ENCODE data around the gene ITGB4.
"Not testable (repeated sequence)": the region's sequence is repeated elsewhere in the genome, so short reads cannot be mapped to it uniquely, and the experiment has no call there.

Gene ITGB4

GRCh38 chr17:75773808-75774470 lies 52.7 kb downstream of the ITGB4 start:
- no peak for DNase-seq

DNA sequence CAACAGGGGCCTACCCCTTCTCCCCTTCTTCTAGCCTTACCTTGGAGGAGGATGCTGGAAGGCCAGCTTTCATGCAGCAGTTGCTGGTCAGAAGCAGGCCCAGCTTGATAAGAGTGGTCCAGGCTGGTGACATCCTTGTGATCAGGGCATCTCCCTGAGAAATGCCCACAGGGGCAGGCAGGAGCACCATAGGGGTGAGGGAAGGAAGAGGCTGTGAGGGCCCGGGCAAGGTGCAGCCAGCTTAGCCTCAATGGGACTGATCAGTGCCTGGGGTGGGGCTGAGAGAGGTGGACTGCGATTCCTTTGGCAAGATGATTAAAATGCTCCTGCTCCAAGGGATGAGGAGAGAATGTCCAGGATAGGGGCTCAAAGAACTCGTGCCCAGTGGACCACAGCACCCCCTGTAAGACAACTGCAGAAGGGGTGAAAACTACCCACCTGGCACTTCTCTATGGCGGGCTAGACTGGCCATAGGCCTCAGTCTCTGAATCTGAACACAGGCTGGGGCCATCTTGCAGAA lies 53.3 kb downstream of the ITGB4 start:
- DNase-seq, result no peak

GRCh38 chr17:75774991-75775668 lies 53.9 kb downstream of the ITGB4 start:
- peak in 1 of 2 donors; percentile 33 for DNase-seq

DNA sequence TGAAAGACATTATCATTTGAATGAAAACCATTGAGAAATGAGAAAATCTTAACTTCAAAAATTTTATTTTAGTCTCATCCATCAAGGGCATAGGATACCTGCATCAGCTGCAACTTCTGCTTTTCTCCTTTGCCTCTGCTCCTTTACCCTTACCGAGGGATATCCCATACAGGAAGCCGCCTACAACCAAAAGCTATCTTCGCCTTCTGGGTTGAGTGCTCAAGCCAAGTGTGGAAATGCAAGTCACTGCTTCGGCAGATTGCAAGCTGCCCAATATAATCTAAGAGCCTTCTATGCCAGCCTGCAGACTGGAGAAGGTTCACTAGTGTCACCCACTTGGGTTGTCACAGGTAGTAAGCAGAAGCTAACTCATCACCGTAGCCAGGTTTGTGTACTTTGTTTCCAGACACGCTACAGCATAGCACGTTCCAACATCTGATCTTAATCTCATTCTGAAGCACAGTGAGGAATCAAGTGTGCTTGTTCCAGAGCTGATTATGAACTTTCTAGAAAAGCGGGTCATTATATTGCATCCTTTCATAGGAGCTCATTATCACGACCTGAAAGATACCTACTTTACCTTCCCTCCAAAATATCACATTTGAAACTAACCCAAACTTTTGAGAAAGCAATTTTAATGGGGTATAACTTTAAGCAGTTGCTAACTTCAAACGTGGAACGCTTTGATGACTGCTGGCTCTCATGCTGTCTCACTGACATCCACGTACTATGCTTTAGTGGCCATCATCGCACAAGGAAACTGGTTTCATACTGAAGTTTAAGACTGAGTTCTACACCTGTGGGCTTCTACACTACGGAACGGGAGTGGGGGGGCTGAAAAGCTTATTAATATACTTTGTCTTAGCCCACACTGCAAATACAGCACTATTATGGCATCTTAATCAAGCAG lies 55.4 kb downstream of the ITGB4 start:
- peak; percentile 68 to 78 for DNase-seq

- no peak for DNase-seq
Measured at GRCh38 chr17:75777296-75777922, 56.1 kb downstream of the ITGB4 start.

- DNase-seq, result not testable (repeated sequence)
Measured at GRCh38 chr17:75778066-75778860, 57.0 kb downstream of the ITGB4 start.

GRCh38 chr17:75778861-75779249 lies 57.6 kb downstream of the ITGB4 start:
- DNase-seq, result peak in 1 of 2 donors; percentile 51

DNA sequence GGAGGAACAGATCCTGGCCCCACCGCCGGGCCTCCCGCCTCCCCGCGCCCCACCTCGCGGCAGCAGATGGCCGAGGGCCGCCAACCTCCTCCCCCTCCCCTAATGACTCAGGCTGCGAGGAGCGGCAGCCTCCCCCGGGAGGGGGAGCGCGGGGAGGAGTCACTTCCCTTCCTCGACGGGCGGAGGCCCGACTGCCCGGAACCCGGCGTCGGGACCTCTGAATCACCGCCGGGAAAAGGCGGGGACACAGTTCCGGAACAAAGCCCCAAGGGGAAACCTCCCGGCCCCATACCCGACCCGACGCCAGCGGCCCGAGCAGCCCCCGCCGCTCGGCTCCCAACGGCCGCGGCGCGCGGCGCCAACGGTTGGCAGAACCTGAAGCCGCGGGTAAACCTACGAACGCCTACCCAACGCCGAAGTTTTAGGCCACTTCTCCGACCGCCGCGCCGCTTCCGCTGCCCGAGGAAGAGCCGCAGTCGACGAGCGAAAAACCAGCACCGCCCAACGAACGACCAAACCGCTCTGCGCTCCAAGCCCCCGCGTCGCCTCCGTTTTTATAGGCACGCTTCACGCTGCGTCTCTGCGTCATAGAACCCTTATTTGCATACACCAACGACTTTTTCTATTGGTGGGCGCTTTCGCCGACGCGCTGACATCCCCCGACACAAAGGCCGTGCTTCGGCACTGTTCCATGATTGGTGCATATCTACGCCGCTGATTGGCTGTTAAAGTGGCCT lies 58.2 kb downstream of the ITGB4 start:
- DNase-seq, result peak; percentile 99 to 100

DNA sequence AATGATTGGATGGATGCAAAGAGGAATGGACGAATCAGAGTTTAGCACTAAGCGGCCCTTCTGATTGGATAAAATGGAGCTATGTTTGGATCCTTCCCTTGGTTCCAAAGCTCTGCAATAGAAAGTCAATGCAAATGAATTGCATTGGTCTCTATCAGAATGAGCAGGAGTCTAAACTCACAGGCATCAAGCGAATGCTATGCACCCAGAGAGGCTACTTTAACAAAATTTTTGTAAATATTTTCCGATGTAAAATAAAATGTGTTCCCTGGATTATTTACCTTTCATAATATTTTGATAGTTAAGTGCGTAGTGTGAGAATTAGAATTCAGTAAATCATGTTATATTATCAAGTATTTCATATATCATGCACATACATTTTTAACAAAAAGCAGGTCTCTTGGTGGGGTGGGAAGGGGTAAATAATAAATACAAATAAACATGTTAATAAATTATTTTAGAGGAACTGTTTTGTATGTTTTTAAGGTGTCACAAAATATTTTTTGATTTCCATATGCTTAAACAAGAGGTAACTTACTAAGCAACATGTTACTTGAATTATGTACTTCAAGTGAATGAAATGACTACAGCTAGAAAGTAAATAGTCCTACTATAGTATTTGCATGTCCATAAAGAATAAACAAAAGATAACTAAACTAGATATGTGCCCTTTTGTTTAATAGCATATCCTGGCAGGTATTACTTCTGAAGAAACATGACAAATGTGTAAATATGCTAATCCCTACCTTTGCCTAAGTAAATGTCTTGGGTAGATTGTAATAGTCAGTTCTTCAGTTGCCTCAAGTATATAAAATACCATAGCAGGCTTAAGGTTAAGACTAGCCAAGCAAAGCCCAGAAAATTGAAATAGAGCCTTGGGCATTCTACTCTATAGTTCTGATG lies 59.0 kb downstream of the ITGB4 start:
- no peak for DNase-seq

DNA sequence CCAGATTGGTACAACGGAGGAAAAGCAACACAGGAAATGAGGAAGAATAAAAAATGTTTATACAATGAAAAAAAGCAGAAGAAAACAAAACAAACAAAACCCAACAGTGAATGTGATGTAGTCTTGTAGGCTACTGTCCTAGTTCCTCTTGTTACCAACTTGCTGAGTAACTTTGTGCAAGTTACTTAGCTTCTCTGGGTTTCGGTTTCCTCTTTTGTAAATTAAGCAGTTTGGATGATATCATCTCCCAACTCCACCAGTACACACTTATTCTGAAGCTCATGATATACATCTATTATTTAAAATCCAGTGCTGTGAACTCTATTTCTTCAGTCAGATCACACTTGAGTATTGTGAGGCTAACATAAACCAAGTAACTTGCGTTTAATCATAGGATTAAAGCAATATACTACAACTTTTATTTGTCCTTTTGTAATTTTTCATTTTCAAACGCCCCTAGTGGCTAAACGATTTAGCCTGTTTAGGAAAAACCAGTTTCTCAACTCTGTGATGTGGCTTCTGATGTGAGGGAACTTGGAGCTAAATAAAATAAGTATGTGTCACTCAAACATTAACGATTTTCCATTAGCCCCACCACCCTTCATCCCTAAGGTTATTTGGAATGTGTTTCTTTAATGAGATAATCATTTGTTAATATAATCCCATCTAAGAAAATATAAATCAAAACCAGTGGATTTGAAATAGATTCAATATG lies 62.0 kb downstream of the ITGB4 start:
- DNase-seq, result peak; percentile 92 to 96

DNA sequence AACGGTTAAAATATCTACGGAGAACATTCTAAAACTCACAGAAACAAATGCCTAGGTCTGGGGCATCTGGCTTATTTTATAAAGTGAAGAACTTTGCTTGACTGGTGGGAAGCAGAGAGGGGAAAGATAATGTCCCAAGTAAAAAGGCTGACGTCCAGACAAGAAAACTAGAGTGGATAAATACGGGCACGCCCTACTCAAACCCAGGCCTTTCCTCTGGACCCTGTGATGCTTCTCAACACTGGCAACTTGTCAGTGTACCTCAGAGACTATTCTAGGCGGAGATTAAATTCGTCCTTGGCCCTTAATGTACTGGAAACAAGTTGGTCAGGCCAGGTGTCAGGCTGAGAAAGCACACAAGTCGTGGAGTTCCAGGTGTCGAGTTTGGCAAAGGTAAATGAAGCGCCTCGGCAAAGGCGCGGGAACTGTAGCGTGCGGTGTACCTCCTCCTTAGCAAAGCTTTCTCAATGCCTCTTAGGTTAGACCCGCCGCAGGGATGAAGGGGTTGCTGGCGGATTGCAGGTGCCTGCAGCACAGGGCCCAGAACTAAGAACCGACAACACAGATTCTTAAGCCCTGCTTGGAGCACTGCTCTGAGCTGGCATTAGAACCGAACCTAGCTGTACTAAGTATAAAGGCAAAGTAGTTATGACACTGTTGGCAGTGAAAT lies 62.7 kb downstream of the ITGB4 start:
- no peak for DNase-seq

- DNase-seq, result peak; percentile 98 to 99
Measured at GRCh38 chr17:75784473-75785015, 63.3 kb downstream of the ITGB4 start, which contains the start of gene UNK. Gene UNK, plus strand, starts transcription at chr17:75784806. Its CDS starts 75 bp downstream, at chr17:75784881.

DNA sequence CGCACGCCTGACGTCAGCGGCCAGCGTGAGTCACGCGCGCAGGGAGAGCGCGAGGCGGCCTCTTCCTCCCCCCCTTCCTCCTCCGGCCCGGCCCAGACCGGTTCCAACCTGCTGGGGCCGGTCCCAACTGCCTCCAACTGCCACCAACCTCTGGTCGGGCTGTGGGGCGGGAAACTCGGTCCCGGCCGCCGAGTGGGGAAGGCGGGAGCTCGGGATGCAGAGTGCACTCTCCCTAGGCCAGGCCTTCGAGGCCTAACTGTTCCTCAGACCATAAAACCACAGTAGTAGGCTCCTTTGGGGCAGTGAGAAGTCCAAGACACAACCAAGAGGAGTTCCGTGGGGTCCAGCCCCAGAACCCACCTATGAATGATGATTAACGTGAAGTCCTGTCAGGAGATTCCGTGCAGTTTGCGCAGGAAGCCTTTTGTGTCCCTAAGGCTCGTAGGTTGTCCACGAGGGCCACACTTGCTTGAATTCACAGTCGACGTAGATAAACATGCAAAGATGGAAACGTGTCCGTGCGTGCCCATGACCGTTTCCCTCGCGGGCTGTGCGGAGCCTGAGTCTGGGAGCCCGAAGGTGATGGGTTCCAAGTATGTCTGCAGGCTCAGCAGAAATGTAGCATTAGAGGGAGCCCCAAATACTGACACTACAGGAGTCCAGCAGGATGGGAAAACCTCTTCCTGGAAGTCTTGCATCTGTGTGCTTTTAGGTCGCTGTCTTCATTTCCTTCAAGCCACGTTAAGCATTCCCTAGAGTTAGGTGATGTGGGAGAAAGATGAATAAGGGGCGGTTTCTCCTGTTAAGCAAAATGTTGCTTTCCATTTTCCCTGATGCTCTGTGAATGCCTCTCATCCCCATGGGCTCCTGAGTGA lies 64.0 kb downstream of the ITGB4 start:
- peak; percentile 82 to 92 for DNase-seq

- no peak for DNase-seq
Measured at GRCh38 chr17:75791254-75791653, 70.0 kb downstream of the ITGB4 start.

DNA sequence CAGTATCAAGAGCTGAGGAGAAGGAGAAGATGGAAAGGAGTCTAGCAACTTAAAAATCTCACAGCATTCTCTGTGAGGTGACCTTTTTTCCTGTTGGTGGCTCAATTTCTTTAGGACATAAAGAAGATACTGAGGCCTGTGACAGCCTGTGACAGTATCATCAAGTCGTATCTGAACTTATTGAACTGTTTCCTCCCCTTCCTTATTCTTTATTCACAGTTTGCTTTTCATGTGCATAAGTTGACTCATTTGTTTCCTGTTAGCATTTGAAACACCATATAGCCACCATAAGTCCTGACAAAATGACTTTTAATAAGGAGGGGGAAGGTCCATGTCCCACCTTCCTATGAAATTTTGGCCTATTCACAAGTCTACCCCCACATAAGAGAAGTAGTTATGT lies 72.2 kb downstream of the ITGB4 start:
- no peak for DNase-seq

- DNase-seq, result no peak
Measured at GRCh38 chr17:75795820-75796607, 74.8 kb downstream of the ITGB4 start.

DNA sequence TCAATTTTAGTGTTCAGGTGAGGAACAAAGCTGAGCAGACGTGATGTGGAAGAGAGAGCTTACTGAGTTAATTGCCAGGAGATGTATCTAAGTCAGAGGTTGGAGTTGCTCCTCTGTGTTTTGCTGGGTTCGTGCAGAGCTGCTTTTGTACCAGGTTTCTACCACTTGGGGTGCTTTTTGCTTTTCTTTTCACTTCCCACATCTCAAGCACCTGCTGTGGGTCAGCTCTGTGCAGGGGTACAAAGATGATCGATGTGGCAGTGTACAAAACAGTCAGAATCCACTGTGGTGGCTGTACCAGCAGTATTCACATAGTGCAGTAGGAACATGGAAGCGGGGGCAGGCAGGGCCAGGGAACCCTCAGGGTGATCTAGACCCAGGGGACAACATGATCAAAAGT lies 78.1 kb downstream of the ITGB4 start:
- no peak for DNase-seq

All from inflammatory macrophage treated with lipopolysaccharide for 1 hour (primary cell).